ENCODE data around the gene GNB5.

- TF ChIP-seq CTCF (IDR thresholded peaks at IDR 0.05) (no peak), POLR2A (IDR thresholded peaks at IDR 0.05) (no peak)
These were observed 124.2 kb downstream of the GNB5 start for GRCh38 chr15:52066842-52067544.
